ENCODE measurements around the gene PODXL.
"Not testable (repeated sequence)": the region's sequence is repeated elsewhere in the genome, so short reads cannot be mapped to it uniquely, and the experiment has no call there.

The PODXL gene

GRCh38 chr7:131487217-131487616, 69.2 kb downstream of the PODXL start:
- no peak for DNase-seq

- no peak for DNase-seq
These were observed 70.1 kb downstream of the PODXL start for GRCh38 chr7:131486346-131486745.

- no peak for DNase-seq
These were observed 72.8 kb downstream of the PODXL start for GRCh38 chr7:131483586-131483985.

- no peak for DNase-seq
These were observed 73.6 kb downstream of the PODXL start for GRCh38 chr7:131482800-131483199.

GRCh38 chr7:131480384-131481315, 75.8 kb downstream of the PODXL start:
- no peak for DNase-seq

- DNase-seq, result no peak
These were observed 79.7 kb downstream of the PODXL start for GRCh38 chr7:131476740-131477139.

- DNase-seq, result no peak
These were observed 85.0 kb downstream of the PODXL start for GRCh38 chr7:131471250-131472004.

- DNase-seq, result no peak
These were observed 88.6 kb downstream of the PODXL start for GRCh38 chr7:131467788-131468187.

- no peak for DNase-seq
These were observed 89.6 kb downstream of the PODXL start for GRCh38 chr7:131466735-131467365.

GRCh38 chr7:131462715-131463114, 93.7 kb downstream of the PODXL start:
- DNase-seq, result not testable (repeated sequence)

GRCh38 chr7:131462059-131462458, 94.4 kb downstream of the PODXL start:
- DNase-seq, result no peak

- no peak for DNase-seq
These were observed 97.2 kb downstream of the PODXL start for GRCh38 chr7:131459256-131459655.

- DNase-seq, result no peak
These were observed 100.1 kb downstream of the PODXL start for GRCh38 chr7:131456338-131456737.

- DNase-seq, result no peak
These were observed 100.9 kb downstream of the PODXL start for GRCh38 chr7:131455546-131455945.

- no peak for DNase-seq
These were observed 101.4 kb downstream of the PODXL start for GRCh38 chr7:131455001-131455400.

GRCh38 chr7:131454498-131454897, 101.9 kb downstream of the PODXL start:
- no peak for DNase-seq

All from activated CD4-positive, CD25-positive, alpha-beta regulatory T cell treated with anti-CD3 and anti-CD28 coated beads, Interleukin-2, amount 50 U/mL, for 72 hours (primary cell).